Measurements from ENCODE around the gene LPA. TPM values are rescaled to one million over a fixed set of nuclear protein-coding genes. Genes with fewer than 3 reads are reported as not detected.

Gene LPA
- total RNA-seq, 3 donors from 2014 or later, result 0.33 TPM; not detected in 2

- H3K36me3 ChIP-seq, result no peaks in the 10 kb centered on the region
- DNase-seq (ENCODE audit: low spot score in 2 of 2), result no peak
- intact Hi-C loops (cut with DNase I; ENCODE audit: low total_unique reads), result loop anchor here (10.0 kb wide), 1 partner anchor 775 kb away; no protein-coding TSS in a partner anchor
Measured at GRCh38 chr6:160519603-160520042, 144.5 kb downstream of the LPA start.

DNA sequence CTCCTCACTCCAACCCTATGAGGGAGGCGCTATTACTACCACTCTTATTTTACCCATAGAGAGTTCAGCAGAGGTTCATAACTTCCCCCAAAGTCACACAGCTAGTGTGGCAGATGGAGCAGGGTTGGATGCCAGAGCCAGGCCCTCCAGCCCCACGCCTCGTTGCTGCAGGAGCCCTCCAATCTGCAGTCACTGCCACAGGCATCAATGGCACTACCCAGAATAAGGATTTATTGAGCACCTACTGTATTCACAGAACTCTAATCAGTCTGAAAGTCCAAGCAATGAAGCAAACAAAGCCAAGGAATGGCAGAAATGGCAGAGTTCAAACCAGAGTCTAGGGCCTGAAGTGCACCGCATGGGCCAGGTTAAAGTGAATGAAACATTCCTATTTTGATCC is 144.9 kb downstream of the LPA start:
- no peaks in the 10 kb centered on the region for H3K27me3 ChIP-seq
- intact Hi-C loops (cut with DNase I; ENCODE audit: low total_unique reads), result no loop called here
- H3K36me3 ChIP-seq, result no peaks in the 10 kb centered on the region
- no peak for DNase-seq (ENCODE audit: low spot score in 2 of 2)
- no peaks in the 10 kb centered on the region for H3K9me3 ChIP-seq
- no peak overlapping the region for H3K4me3 ChIP-seq
- TF ChIP-seq POLR2A (IDR thresholded peaks at IDR 0.05) (no peak), POLR2AphosphoS5 (IDR thresholded peaks at IDR 0.05) (no peak)
- TF ChIP-seq, protein P1, sequence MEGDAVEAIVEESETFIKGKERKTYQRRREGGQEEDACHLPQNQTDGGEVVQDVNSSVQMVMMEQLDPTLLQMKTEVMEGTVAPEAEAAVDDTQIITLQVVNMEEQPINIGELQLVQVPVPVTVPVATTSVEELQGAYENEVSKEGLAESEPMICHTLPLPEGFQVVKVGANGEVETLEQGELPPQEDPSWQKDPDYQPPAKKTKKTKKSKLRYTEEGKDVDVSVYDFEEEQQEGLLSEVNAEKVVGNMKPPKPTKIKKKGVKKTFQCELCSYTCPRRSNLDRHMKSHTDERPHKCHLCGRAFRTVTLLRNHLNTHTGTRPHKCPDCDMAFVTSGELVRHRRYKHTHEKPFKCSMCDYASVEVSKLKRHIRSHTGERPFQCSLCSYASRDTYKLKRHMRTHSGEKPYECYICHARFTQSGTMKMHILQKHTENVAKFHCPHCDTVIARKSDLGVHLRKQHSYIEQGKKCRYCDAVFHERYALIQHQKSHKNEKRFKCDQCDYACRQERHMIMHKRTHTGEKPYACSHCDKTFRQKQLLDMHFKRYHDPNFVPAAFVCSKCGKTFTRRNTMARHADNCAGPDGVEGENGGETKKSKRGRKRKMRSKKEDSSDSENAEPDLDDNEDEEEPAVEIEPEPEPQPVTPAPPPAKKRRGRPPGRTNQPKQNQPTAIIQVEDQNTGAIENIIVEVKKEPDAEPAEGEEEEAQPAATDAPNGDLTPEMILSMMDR (IDR thresholded peaks at IDR 0.05), result no peak
- no peaks in the 10 kb centered on the region for H3K4me1 ChIP-seq
- no peak overlapping the region for H3K27ac ChIP-seq

More at GRCh38 chr6:160519603-160520042, 144.5 kb downstream of the LPA start:
- Histone ChIP-seq H3K27ac (peak overlapping the region in 1 of 2 donors; percentile 75), H3K4me3 (peak overlapping the region; percentile 69 to 81 (median 72)), H3K4me1 (no peaks in the 10 kb centered on the region), H3K9me3 (no peaks in the 10 kb centered on the region), H3K27me3 (no peaks in the 10 kb centered on the region)
- TF ChIP-seq, protein P1 (IDR thresholded peaks at IDR 0.05), result peak in 1 of 3 donors; percentile 81
- TF ChIP-seq POLR2A (IDR thresholded peaks at IDR 0.05) (no peak), POLR2AphosphoS5 (IDR thresholded peaks at IDR 0.05) (no peak)

GRCh38 chr6:160513836-160514235 is 150.2 kb downstream of the LPA start:
- TF ChIP-seq, protein P1 (IDR thresholded peaks at IDR 0.05), result no peak
- no peak for TF ChIP-seq POLR2A (IDR thresholded peaks at IDR 0.05)
- TF ChIP-seq POLR2AphosphoS5 (IDR thresholded peaks at IDR 0.05), result no peak
- Histone ChIP-seq H3K36me3 (no peaks in the 10 kb centered on the region), H3K9me3 (no peaks in the 10 kb centered on the region), H3K4me1 (no peaks in the 10 kb centered on the region), H3K27me3 (no peaks in the 10 kb centered on the region), H3K27ac (no peak overlapping the region), H3K4me3 (no peak overlapping the region)
- DNase-seq (ENCODE audit: low spot score in 2 of 2), result no peak
- intact Hi-C loops (cut with DNase I; ENCODE audit: low total_unique reads), result no loop called here

DNA sequence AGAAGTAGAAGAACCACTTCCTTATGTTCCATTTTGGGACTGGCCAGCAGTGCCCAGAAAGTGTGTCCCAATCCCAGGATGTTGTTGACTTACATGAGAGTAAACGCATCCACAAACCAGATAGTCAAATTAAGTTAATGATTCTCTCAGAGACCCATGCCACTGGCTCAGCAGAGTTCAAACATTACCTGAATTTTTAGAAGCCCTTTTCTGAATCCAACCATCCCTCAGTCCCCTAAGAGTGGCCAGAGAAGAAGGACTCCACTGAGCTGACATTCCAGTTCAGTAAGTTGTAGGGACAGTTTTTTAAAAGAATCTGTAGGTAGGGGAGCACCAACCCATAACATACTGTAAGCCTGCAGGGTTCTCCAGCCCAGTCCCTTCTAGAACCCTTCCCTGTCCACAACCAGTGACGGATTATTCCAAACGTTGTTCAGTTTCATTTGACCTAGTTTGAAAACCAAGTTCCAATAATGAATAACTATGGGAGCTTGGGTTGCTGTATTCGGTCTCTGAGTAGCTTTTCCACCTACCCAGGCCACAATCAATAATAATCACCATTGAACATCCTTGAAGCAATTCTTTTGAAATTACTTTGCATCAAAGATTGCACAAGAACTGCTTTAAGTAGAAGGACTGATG is 153.0 kb downstream of the LPA start:
- DNase-seq (ENCODE audit: low spot score in 2 of 2), result no peak

DNA sequence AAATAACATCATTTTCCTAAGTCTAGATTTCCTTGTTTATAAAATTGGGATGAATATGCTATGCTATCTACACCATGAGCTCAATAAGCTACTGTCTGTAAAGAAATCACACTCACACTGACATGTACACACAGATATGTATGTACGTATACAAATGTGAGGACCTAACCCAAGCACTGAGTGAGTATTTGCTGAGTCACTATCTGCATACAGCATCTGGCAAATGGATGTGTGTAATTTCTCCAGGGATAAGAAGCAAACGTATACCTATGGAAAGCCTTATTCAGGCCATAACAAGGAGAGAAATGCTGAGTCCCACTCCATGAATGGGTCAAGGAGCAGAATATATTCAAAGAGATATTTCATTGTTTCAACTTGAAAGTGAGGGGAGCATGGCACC is 153.9 kb downstream of the LPA start:
- H3K4me1 ChIP-seq, result no peaks in the 10 kb centered on the region
- TF ChIP-seq, protein P1 (IDR thresholded peaks at IDR 0.05), result no peak
- TF ChIP-seq POLR2A (IDR thresholded peaks at IDR 0.05) (no peak), POLR2AphosphoS5 (IDR thresholded peaks at IDR 0.05) (no peak)
- DNase-seq (ENCODE audit: low spot score in 2 of 2), result no peak
- no peaks in the 10 kb centered on the region for H3K27me3 ChIP-seq
- no peak overlapping the region for H3K4me3 ChIP-seq
- H3K27ac ChIP-seq, result no peak overlapping the region
- no peaks in the 10 kb centered on the region for H3K36me3 ChIP-seq
- no peaks in the 10 kb centered on the region for H3K9me3 ChIP-seq
- intact Hi-C loops (cut with DNase I; ENCODE audit: low total_unique reads), result no loop called here

More for the DNA sequence above, 153.0 kb downstream of the LPA start:
- Histone ChIP-seq H3K4me1 (no peaks in the 10 kb centered on the region), H3K36me3 (no peaks in the 10 kb centered on the region), H3K4me3 (no peak overlapping the region), H3K9me3 (no peaks in the 10 kb centered on the region), H3K27me3 (no peaks in the 10 kb centered on the region), H3K27ac (no peak overlapping the region)
- intact Hi-C loops (cut with DNase I; ENCODE audit: low total_unique reads), result no loop called here
- TF ChIP-seq POLR2A (IDR thresholded peaks at IDR 0.05) (no peak), POLR2AphosphoS5 (IDR thresholded peaks at IDR 0.05) (no peak)
- TF ChIP-seq, protein P1 (IDR thresholded peaks at IDR 0.05), result no peak
